Measurements from ENCODE around the gene SOCS6.
"Not testable (repeated sequence)": the region's sequence is repeated elsewhere in the genome, so short reads cannot be mapped to it uniquely, and the experiment has no call there.

The SOCS6 gene

GRCh38 chr18:70339915-70340314 is 51.1 kb downstream of the SOCS6 start:
- H3K36me3 ChIP-seq: peaks cover 6% of the 10 kb centered on the region; the same call in 1 of the 2 replicates
- H3K9ac ChIP-seq: no peak overlapping the region
- no peak overlapping the region for H3K4me3 ChIP-seq
- H4K20me1 ChIP-seq: no peaks in the 10 kb centered on the region
- H3K4me1 ChIP-seq: no peaks in the 10 kb centered on the region
- TF ChIP-seq Cebpa-rat (IDR thresholded peaks at IDR 0.05): no peak
- H3K4me2 ChIP-seq: no peak overlapping the region
- H3K27me3 ChIP-seq: no peaks in the 10 kb centered on the region
- H3K9me3 ChIP-seq: peaks cover 2% of the 10 kb centered on the region
- no peak overlapping the region for H3K27ac ChIP-seq

- not testable (repeated sequence) for H3K4me3 ChIP-seq, H3K4me2 ChIP-seq, H3K4me1 ChIP-seq, H3K27ac ChIP-seq, H3K9me3 ChIP-seq, H4K20me1 ChIP-seq, H3K27me3 ChIP-seq, H3K9ac ChIP-seq
- H3K36me3 ChIP-seq: peaks cover 16% of the 10 kb centered on the region; the same call in 1 of the 2 replicates
Observed at GRCh38 chr18:70348481-70348880, 59.6 kb downstream of the SOCS6 start.

GRCh38 chr18:70349316-70349715 is 60.5 kb downstream of the SOCS6 start:
- no peak for TF ChIP-seq Cebpa-rat (IDR thresholded peaks at IDR 0.05)
- H3K9me3 ChIP-seq: peaks cover 3% of the 10 kb centered on the region
- no peak overlapping the region for H3K4me3 ChIP-seq

GRCh38 chr18:70354080-70354479 is 65.2 kb downstream of the SOCS6 start:
- Histone ChIP-seq H3K9ac (no peak overlapping the region), H3K4me3 (no peak overlapping the region), H3K4me2 (no peak overlapping the region), H4K20me1 (no peaks in the 10 kb centered on the region), H3K27ac (no peak overlapping the region), H3K36me3 (peaks cover 9% of the 10 kb centered on the region; the same call in 1 of the 2 replicates), H3K27me3 (no peaks in the 10 kb centered on the region), H3K4me1 (no peaks in the 10 kb centered on the region), H3K9me3 (peaks cover 11% of the 10 kb centered on the region)
- no peak for TF ChIP-seq Cebpa-rat (IDR thresholded peaks at IDR 0.05)

More at GRCh38 chr18:70349316-70349715, 60.5 kb downstream of the SOCS6 start:
- Histone ChIP-seq H3K9ac (no peak overlapping the region), H3K4me2 (no peak overlapping the region), H3K27ac (no peak overlapping the region), H3K4me1 (no peaks in the 10 kb centered on the region), H3K36me3 (peaks cover 16% of the 10 kb centered on the region; the same call in 1 of the 2 replicates), H3K27me3 (no peaks in the 10 kb centered on the region), H4K20me1 (no peaks in the 10 kb centered on the region)

- TF ChIP-seq Cebpa-rat (IDR thresholded peaks at IDR 0.05): no peak
- Histone ChIP-seq H3K9me3 (peaks cover 11% of the 10 kb centered on the region), H3K4me2 (no peak overlapping the region), H4K20me1 (no peaks in the 10 kb centered on the region), H3K9ac (no peak overlapping the region), H3K4me1 (no peaks in the 10 kb centered on the region), H3K4me3 (no peak overlapping the region), H3K27ac (no peak overlapping the region), H3K27me3 (no peaks in the 10 kb centered on the region), H3K36me3 (peaks cover 9% of the 10 kb centered on the region; the same call in 1 of the 2 replicates)
Observed at GRCh38 chr18:70354771-70355170, 65.9 kb downstream of the SOCS6 start.

GRCh38 chr18:70355620-70356385 is 67.0 kb downstream of the SOCS6 start:
- H3K9me3 ChIP-seq: peaks cover 11% of the 10 kb centered on the region
- H3K4me2 ChIP-seq: no peak overlapping the region
- no peak for TF ChIP-seq Cebpa-rat (IDR thresholded peaks at IDR 0.05)
- H3K36me3 ChIP-seq: peaks cover 9% of the 10 kb centered on the region; the same call in 1 of the 2 replicates
- H3K27me3 ChIP-seq: no peaks in the 10 kb centered on the region
- H3K9ac ChIP-seq: no peak overlapping the region
- H3K4me1 ChIP-seq: no peaks in the 10 kb centered on the region
- no peak overlapping the region for H3K4me3 ChIP-seq
- no peak overlapping the region for H3K27ac ChIP-seq
- H4K20me1 ChIP-seq: no peaks in the 10 kb centered on the region

GRCh38 chr18:70358105-70358406 is 69.2 kb downstream of the SOCS6 start:
- H3K4me1 ChIP-seq, H4K20me1 ChIP-seq, H3K9ac ChIP-seq, H3K36me3 ChIP-seq, H3K27ac ChIP-seq, H3K27me3 ChIP-seq, H3K4me3 ChIP-seq, H3K4me2 ChIP-seq: not testable (repeated sequence)
- H3K9me3 ChIP-seq: peaks cover 11% of the 10 kb centered on the region

GRCh38 chr18:70359071-70359470 is 70.2 kb downstream of the SOCS6 start:
- Histone ChIP-seq H3K4me2 (no peak overlapping the region), H3K4me1 (no peaks in the 10 kb centered on the region)

GRCh38 chr18:70362258-70362657 is 73.4 kb downstream of the SOCS6 start:
- H3K27me3 ChIP-seq: no peaks in the 10 kb centered on the region
- H3K4me2 ChIP-seq: no peak overlapping the region
- TF ChIP-seq Cebpa-rat (IDR thresholded peaks at IDR 0.05): no peak
- H3K36me3 ChIP-seq: no peaks in the 10 kb centered on the region
- H3K9ac ChIP-seq: no peak overlapping the region
- no peaks in the 10 kb centered on the region for H3K9me3 ChIP-seq
- H3K4me3 ChIP-seq: no peak overlapping the region
- H3K27ac ChIP-seq: no peak overlapping the region
- H4K20me1 ChIP-seq: no peaks in the 10 kb centered on the region
- H3K4me1 ChIP-seq: no peaks in the 10 kb centered on the region

More at GRCh38 chr18:70359071-70359470, 70.2 kb downstream of the SOCS6 start:
- H3K27ac ChIP-seq: no peak overlapping the region
- H4K20me1 ChIP-seq: no peaks in the 10 kb centered on the region
- peaks cover 10% of the 10 kb centered on the region for H3K9me3 ChIP-seq
- no peak overlapping the region for H3K4me3 ChIP-seq
- no peaks in the 10 kb centered on the region for H3K27me3 ChIP-seq
- H3K36me3 ChIP-seq: no peaks in the 10 kb centered on the region
- H3K9ac ChIP-seq: no peak overlapping the region
- no peak for TF ChIP-seq Cebpa-rat (IDR thresholded peaks at IDR 0.05)

- H3K27ac ChIP-seq: no peak overlapping the region
- no peaks in the 10 kb centered on the region for H3K36me3 ChIP-seq
- H3K4me3 ChIP-seq: no peak overlapping the region
- no peak for TF ChIP-seq Cebpa-rat (IDR thresholded peaks at IDR 0.05)
- no peak overlapping the region for H3K9ac ChIP-seq
- H3K4me2 ChIP-seq: no peak overlapping the region
- H3K4me1 ChIP-seq: no peaks in the 10 kb centered on the region
- no peaks in the 10 kb centered on the region for H3K27me3 ChIP-seq
- H3K9me3 ChIP-seq: no peaks in the 10 kb centered on the region
- no peaks in the 10 kb centered on the region for H4K20me1 ChIP-seq
Observed at GRCh38 chr18:70363861-70364260, 75.0 kb downstream of the SOCS6 start.

GRCh38 chr18:70365361-70365760 is 76.5 kb downstream of the SOCS6 start:
- H3K27ac ChIP-seq: no peak overlapping the region
- H3K4me2 ChIP-seq: no peak overlapping the region
- no peaks in the 10 kb centered on the region for H4K20me1 ChIP-seq
- H3K9me3 ChIP-seq: no peaks in the 10 kb centered on the region
- no peaks in the 10 kb centered on the region for H3K36me3 ChIP-seq
- no peak overlapping the region for H3K9ac ChIP-seq
- no peaks in the 10 kb centered on the region for H3K4me1 ChIP-seq
- H3K4me3 ChIP-seq: no peak overlapping the region
- no peaks in the 10 kb centered on the region for H3K27me3 ChIP-seq
- TF ChIP-seq Cebpa-rat (IDR thresholded peaks at IDR 0.05): no peak

Measured in BLaER1 (cell line).